ENCODE data around the gene PAPOLA.
A peak's percentile ranks its signal among the peaks of the same experiment; 100 is the strongest.

PAPOLA gene

DNA sequence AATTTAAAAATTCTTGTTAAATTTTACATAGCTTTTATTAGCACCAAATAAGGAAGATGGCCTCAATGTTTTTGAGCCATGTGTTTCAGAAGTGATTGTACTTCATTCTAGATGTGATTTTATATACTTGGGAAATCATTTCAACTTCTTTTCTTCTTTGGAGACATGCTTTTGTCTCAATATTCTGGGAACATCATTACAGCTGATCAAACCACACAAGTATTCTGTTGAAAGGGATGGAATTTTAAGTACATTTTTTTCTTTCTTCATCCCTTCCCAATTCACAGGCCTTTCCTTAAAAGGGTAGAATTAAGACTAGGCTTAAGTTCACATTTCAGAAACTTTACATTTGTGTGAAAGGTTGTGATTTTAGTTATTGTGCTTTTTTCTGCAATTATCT is 66.4 kb downstream of the PAPOLA start:
- DNase-seq = no peak

- no peak for DNase-seq
Measured at GRCh38 chr14:96571311-96571710, 69.1 kb downstream of the PAPOLA start.

DNA sequence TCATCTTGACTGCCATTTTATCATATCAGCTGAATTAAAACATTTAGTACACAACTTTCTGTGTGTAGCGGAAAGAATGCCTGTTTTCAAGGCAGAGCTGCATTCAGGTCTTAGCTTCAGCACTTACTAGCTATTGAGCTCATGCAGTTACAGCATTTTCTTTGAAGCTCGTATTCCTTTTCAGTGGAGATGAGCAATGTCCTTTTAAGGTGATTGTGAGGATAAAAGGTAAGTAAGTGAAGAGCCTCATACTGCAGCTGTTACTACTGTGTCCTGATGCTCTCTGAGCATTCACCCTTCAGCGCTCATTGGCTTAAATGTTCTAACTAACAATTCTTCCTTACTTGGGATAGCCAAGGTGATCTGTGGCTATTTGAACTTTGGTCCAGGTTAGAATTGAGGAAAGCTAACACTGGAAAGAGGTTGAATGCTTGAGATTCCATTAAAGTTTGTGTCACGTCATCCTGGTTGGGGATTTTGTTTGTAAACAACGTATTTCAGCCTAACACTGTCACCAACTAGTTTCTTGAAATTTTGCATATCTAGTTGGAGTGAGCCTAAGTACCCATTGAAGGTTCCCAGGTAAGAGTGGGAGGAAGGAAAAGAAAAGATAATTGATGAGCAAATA is 71.4 kb downstream of the PAPOLA start:
- no peak for DNase-seq

- no peak for DNase-seq
Measured at GRCh38 chr14:96574171-96574632, 72.0 kb downstream of the PAPOLA start.

GRCh38 chr14:96574633-96575632 is 72.8 kb downstream of the PAPOLA start:
- no peak for DNase-seq

GRCh38 chr14:96576359-96576758 is 74.2 kb downstream of the PAPOLA start:
- no peak for DNase-seq

GRCh38 chr14:96576937-96577336 is 74.8 kb downstream of the PAPOLA start:
- DNase-seq = no peak

DNA sequence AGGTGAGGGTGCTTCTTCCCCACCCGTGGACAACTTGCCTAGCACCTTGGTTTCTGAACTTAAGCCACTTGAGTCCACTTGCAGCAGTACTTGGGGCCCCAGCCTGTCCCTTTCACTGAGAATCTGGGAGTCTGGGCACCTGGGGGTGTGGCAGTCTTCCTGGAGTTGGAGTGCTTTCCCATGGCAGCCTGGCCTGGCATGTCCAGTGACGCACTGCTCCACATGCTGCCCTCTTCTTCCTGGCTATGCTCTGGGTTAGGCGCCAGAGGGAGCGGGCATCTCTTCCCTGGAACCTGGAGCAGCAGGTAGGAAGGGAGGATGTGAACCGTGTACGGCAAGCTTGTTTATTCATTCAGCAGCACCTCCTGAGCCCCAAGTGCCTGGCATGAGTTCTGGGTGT is 76.4 kb downstream of the PAPOLA start:
- no peak for DNase-seq

DNA sequence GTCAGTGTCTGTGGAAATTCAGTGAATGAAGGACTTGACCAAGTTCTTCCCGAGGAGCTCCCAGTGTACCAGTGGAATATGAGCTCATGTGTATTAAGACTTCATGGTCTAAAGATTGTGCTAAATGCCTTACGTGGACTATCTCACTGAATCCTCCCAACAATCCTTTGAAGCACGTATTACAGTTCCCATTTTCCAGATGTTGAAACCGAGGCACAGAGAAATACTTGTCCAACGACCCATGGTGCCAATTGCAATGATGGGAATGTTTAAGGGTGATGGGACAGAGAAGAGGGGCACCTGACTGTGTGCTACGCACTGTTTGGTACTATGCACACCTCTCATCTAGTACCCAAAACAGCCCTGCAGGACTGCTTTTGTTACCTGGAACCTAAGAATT is 77.2 kb downstream of the PAPOLA start:
- no peak for DNase-seq

DNA sequence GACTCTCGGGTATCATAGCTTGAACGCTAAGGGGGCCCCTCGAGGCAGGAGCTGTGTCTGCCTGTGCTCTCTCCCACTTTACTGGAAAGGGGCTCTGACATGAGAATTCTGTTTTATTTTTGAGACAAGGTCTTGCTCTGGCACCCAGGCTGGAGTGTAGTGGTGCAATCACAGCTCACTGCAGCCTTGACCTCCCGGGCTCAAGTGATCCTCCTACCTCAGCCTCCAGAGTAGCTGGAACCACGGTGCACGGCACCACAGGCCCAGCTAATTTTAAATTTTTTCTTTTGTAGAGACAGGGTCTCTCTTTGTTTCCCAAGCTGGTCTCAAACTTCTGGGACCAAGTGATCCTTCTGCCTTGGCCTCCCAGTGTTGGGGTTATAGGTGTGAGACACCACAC is 77.7 kb downstream of the PAPOLA start:
- DNase-seq = no peak

DNA sequence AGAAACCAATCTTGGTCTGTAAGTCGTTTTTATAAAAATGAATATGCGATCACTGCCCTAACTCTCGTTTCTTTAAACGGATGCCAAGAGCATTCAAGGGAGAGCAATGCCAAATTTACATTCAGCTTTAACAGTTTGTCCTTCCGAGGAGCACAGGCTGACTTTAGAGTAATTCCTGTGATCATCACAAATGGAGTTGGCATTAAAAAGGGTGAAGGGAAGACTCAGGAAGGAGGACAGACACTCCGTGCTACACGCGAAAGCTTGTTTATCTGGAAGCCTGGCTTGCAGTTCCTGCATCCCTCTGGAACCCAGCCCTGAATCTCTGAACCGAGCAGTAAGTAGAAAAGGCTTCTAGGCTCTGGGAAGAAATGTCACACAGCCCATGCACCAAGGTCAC is 78.4 kb downstream of the PAPOLA start:
- no peak for DNase-seq

DNA sequence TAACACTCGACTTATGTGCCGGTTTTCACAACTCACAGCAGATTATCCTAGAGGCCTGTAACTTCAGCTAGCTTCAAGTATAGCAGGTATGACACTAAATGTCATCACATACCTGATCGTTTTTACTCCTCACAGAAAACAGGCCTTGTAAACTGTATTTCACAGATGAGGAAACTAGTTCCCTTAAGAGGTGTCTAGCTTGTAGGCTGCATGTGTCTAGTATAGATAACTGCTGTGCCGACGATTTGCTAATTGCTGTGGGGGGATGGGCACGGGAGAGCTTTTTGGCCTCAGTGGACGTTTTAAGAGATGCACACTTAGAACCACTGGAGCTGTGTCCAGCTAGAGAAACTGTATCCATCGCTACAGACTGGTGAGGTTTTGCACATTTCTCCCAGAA is 78.8 kb downstream of the PAPOLA start:
- no peak for DNase-seq

- no peak for DNase-seq
Measured at GRCh38 chr14:96581902-96582301, 79.7 kb downstream of the PAPOLA start.

GRCh38 chr14:96582411-96582961 is 80.3 kb downstream of the PAPOLA start:
- DNase-seq = no peak

GRCh38 chr14:96582995-96583394 is 80.8 kb downstream of the PAPOLA start:
- no peak for DNase-seq

- no peak for DNase-seq
Measured at GRCh38 chr14:96583569-96584041, 81.4 kb downstream of the PAPOLA start.

DNA sequence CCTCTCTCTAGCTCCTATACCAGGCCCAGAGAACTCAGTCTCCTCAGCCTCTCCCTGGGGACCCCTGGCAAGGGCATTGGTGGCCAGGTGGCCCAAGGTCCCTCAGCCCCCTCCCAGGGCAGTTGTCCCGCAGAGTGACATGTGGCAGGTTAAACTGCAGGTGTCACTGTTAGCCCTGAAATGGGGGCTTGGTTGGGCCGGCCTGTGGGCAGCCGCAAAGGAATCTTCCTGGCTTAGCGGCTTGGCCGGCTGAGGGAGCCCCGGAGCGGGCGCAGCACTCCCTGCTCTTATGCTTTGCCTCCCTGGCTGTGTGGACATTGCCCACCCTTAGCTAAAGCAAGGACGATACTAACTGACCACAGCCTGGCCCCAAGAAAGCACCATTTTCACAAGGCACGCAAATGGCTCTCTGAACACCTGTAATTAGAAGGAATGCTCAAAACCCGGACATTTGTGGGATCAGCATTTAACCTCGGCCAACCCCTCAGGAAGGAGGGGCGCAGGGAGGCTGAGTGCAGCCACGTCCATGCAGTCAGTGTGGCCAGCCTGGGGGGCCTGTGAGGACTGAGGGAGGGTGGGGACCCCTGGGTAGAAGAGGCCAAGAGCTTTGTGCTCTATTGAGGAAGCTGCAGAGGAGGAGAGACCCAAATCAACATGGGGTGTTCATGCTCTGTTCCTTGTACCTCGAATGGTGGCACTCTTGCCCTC is 82.2 kb downstream of the PAPOLA start:
- peak; percentile 11 for DNase-seq

- DNase-seq = no peak
Measured at GRCh38 chr14:96584907-96585671, 82.9 kb downstream of the PAPOLA start.

DNA sequence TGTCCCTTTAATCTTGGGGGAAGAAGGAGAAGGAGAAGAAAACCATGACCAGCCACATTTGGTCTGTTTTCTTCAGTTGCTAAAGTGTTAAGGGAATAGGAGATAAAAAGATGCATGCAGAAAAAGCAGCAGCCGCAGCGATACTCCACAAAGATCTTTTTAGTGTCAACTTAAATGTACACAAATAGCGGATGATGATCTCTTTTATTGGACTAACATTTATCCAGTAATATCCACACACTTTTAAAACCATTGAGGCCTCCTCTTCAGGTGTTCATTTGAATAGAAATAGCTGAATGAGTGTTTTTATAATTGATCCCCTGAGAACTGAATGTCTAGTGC is 83.5 kb downstream of the PAPOLA start:
- DNase-seq = no peak

- no peak for DNase-seq
Measured at GRCh38 chr14:96586056-96586455, 83.9 kb downstream of the PAPOLA start.

GRCh38 chr14:96586921-96587822 is 85.0 kb downstream of the PAPOLA start:
- DNase-seq = no peak

All from DMS 273 treated with DMSO at 0.1 percent for 48 hours (cell line).